Kidney (tissue), 14 donors: ENCODE data around the gene NRM. TPM values are rescaled to one million over a fixed set of nuclear protein-coding genes. Genes with fewer than 3 reads are reported as not detected.
A peak's percentile ranks its signal among the peaks of the same experiment; 100 is the strongest.

Experiments
- DNase-seq, 5 donors: peaks; one replicate each; pipeline ENCODE4 v3.0.0-alpha.2; 2013 to 2020
- FAIRE-seq: peaks from 2 replicates; lab custom pipeline; 2012; peaks lifted over from hg19 to GRCh38; lab: Jason Lieb, UNC
- H3K27ac ChIP-seq, 2 donors: one replicate each; pipeline ENCODE4 v1.7.0; 2013; ENCODE audit warnings: low read depth in 2 of 2, low read length in 2 of 2, inconsistent platforms in 1 of 2
- H3K27me3 ChIP-seq: one replicate; pipeline ENCODE4 v1.7.1; 2013; ENCODE audit warnings: low read length, inconsistent platforms; ENCODE audit not compliant: control insufficient read depth, insufficient read depth
- H3K36me3 ChIP-seq, 3 donors: one replicate each; pipeline versions ENCODE4 v1.7.0 to v1.7.1; 2013; ENCODE audit warnings: low read length in 3 of 3, control low read depth in 1 of 3, inconsistent platforms in 1 of 3; ENCODE audit not compliant: insufficient read depth in 3 of 3, control insufficient read depth in 2 of 3
- H3K4me1 ChIP-seq, 3 donors: one replicate each; pipeline versions ENCODE4 v1.7.0 to v1.7.1; 2013; ENCODE audit warnings: low read length in 3 of 3, inconsistent platforms in 1 of 3, low read depth in 1 of 3; ENCODE audit not compliant: control insufficient read depth in 2 of 3, insufficient read depth in 2 of 3
- H3K4me3 ChIP-seq, 3 donors: one replicate each; pipeline versions ENCODE4 v1.7.0 to v1.8.1; 2013; ENCODE audit warnings: low read length in 3 of 3, control low read depth in 1 of 3, inconsistent platforms in 1 of 3
- H3K9ac ChIP-seq, 3 donors: one replicate each; pipeline versions ENCODE4 v1.7.0 to v1.7.1; 2013; ENCODE audit warnings: low read length in 3 of 3, control low read depth in 1 of 3, inconsistent platforms in 1 of 3
- H3K9me3 ChIP-seq, 3 donors: one replicate each; pipeline versions ENCODE4 v1.7.0 to v1.7.1; 2013; ENCODE audit warnings: low read length in 3 of 3, control low read depth in 1 of 3, inconsistent platforms in 1 of 3; ENCODE audit not compliant: control insufficient read depth in 2 of 3, insufficient read depth in 1 of 3
- intact Hi-C: fragments of 100-400 bp; cut with DNase I; formaldehyde crosslinking; loops from one replicate; pipeline ENCODE4 v1.11.1; 2022
- polyA plus RNA-seq: library from polyadenylated mRNA; stranded (reverse); fragments of 350-450 nt; fragmentation: Illumina TruSeq; extraction: RNeasy Lipid Tissue Mini Kit (QIAGEN cat#74804); gene quantifications from one replicate; pipeline ENCODE4 v1.2.3, GENCODE V29; 2014; ENCODE audit warnings: low read depth, low replicate concordance; ENCODE audit not compliant: insufficient read depth
- total RNA-seq: library from RNA; stranded (reverse); fragmentation: NEBNext Ultra II Directional; extraction: Animal tissue kit (Norgen Biotek cat#: 25700); gene quantifications from one replicate; pipeline ENCODE4 v1.2.1, GENCODE V29; 2021
- TF ChIP-seq, protein P1 (sequence below): IDR thresholded peaks from 3 replicates; pipeline ENCODE4 v1.5.1; 2012; ENCODE audit warnings: mild to moderate bottlenecking, moderate library complexity, borderline replicate concordance; ENCODE audit not compliant: insufficient read depth; ENCODE audit errors: extremely low read depth
- donor health status: control.
- donor health status: control.
- donor health status: control.
- donor health status: control.
- donor health status: control.
- donor health status: DM: yes; HTN: yes; CAD: no.
- donor health status: Normal renal cell carcinoma (clear cell type).

The NRM gene
- total and polyA plus RNA-seq, 2 donors from 2014 or later = 14.2 TPM

DNA sequence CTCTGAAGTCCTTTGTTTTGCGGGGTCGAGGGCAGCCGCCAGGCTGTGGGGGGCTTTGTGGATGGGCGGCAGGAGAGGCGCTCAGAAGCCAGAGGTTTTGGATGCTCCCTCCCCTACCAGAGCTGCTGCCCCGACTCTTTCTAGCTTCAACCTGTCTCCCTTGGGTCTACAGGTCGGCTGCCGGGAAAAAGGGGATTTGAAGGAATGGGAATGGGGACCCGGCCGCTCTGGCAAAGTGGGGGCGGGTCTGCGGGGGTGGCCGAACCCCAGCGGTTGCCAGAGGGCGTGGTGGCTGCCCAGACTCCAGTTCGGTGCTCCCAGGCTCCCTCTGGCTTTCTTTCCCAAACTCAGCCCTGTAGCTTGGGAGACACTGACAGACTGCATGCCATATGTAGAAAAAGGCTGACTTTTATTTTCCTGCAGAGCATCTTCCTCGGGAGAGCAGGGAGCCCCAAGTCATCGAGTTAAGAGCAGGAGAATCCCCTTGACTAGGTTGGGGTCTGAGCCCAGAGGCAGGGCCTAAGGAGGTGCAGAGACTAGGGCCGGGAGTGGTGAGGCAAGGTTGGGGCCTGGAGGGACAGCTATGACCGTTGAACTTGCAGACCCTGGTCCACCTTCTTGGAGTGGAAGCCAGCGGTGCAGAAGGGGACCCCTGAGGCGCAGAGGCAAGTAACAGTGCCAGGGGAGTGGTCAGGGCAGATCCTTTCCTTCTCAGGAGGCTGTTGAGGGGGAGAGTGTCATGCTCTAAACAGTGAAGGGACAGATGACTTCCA is 2.9 kb downstream of the NRM start:
- Histone ChIP-seq H3K4me1 (peaks cover 3 to 21% (median 18%) of the 10 kb centered on the region in 3 donors), H3K9ac (peak overlapping the region; percentile 42 to 94 (median 85)), H3K27me3 (no peaks in the 10 kb centered on the region), H3K27ac (peak overlapping the region; percentile 97 to 98), H3K4me3 (peak overlapping the region; percentile 69 to 79 (median 77)), H3K9me3 (no peaks in the 10 kb centered on the region), H3K36me3 (no peaks in the 10 kb centered on the region)
- no peak for FAIRE-seq
- intact Hi-C loops = no loop called here
- TF ChIP-seq, protein P1, sequence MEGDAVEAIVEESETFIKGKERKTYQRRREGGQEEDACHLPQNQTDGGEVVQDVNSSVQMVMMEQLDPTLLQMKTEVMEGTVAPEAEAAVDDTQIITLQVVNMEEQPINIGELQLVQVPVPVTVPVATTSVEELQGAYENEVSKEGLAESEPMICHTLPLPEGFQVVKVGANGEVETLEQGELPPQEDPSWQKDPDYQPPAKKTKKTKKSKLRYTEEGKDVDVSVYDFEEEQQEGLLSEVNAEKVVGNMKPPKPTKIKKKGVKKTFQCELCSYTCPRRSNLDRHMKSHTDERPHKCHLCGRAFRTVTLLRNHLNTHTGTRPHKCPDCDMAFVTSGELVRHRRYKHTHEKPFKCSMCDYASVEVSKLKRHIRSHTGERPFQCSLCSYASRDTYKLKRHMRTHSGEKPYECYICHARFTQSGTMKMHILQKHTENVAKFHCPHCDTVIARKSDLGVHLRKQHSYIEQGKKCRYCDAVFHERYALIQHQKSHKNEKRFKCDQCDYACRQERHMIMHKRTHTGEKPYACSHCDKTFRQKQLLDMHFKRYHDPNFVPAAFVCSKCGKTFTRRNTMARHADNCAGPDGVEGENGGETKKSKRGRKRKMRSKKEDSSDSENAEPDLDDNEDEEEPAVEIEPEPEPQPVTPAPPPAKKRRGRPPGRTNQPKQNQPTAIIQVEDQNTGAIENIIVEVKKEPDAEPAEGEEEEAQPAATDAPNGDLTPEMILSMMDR = no peak
- peak in 4 of 5 donors; percentile 38 to 83 (median 50) for DNase-seq

DNA sequence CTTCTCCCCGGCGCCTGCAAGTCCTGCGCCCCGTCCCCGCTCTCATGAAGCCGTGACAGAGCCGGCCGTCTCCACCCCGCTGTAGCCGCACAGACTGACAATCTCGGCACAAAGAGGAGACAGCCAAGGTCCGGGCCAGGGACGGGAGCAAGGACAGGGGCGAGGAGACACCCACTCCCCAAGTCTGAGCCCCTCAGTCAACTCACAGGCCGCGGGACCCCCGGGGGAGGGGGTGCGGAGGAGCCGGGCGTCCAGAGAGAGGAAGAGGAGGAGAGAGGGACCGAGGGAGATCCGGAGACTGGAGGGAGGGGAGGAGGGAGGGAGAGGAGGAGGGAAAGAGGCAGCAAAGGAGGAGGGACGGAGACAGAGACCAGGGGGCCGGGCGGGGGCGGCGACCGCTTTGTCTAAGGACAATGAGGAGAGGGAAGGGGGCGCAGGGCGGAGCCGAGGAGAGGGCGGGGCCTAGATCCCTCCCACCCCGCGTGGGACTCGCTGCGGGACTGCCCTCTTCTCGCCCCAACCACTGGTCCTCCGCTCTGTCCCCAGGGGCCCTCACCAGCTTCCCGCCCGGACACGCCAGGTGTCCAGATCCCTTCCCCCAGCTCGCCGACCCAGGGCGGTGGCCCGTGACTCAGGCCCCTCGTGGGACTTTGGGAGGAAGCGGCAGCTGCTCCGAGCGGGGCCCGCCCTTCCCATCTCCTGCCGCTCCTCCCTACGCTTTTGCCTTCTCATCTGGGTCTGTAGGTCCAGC is 3.7 kb downstream of the NRM start:
- Histone ChIP-seq H3K27ac (peak overlapping the region; percentile 97 to 98), H3K9ac (peak overlapping the region; percentile 42 to 94 (median 56)), H3K4me1 (peaks cover 3 to 26% (median 24%) of the 10 kb centered on the region in 3 donors), H3K27me3 (no peaks in the 10 kb centered on the region), H3K4me3 (peak overlapping the region; percentile 69 to 79 (median 77)), H3K36me3 (no peaks in the 10 kb centered on the region), H3K9me3 (no peaks in the 10 kb centered on the region)
- FAIRE-seq = no peak
- TF ChIP-seq, protein P1 = no peak
- DNase-seq = peak; percentile 95 to 98 (median 97)
- intact Hi-C loops = no loop called here

DNA sequence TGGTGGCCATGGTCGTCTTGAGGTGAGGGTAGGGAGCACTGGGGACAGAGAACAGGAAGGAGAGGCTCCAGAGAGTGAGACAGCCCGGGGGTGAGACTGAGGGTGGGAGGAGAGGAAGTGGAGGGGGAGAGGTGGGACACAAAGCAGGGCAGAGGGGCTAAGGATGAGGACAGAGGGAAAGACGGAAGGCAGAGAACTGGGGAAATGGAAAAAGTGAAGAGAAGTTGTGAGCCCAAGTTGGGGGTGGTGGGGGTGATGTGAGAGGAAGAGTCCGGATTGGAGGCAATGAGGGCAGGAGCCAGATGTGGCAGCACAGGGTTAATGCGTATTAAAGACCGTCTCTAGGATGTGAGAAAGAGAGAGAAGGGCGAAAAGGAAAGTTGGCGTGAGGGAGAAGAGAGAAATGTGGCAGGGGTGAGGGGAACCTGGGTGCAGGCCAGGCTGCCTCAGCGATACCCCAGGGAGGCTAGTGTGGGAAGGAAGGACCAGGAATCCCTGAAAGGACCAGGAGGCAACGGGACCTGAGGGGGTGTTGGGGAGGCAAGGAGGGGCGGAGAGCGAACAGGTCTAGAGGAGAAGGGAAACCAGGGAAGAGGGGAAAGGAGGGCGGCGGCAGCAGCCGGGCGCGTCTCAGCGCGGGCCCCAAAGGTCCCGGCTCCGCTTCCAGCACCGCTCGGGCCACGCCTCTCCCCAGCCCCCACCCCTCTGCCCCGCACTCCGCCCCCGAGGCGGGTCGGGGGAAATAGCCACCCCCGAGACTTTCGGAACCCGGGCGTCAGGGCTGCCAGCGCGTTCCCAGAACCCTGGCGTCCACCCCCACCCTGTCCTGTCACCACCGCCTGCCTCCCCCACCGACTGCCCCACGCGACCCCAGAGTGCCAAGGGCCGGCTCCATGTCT is 4.5 kb downstream of the NRM start, which contains the start of gene PPP1R18:
Gene PPP1R18, minus strand, starts transcription at position 637 of the 899 bp plus-strand sequence. Its CDS starts 627 bp downstream, at position 10.
- peak in 4 of 5 donors; percentile 69 to 95 (median 78) for DNase-seq
- Histone ChIP-seq H3K4me1 (peaks cover 3 to 22% (median 22%) of the 10 kb centered on the region in 3 donors), H3K36me3 (no peaks in the 10 kb centered on the region), H3K4me3 (peak within 1 kb of the TSS; percentile 77 to 88 (median 79)), H3K9ac (peak within 1 kb of the TSS; percentile 72 to 94 (median 91)), H3K27ac (peak within 1 kb of the TSS; percentile 97 to 98), H3K9me3 (no peaks in the 10 kb centered on the region), H3K27me3 (no peaks in the 10 kb centered on the region)
- intact Hi-C loops = no loop called here
- TF ChIP-seq, protein P1 = no peak
- FAIRE-seq = no peak
